ENCODE measurements around the gene KIF25.

Gene KIF25

GRCh38 chr6:168011291-168011690 lies 13.8 kb downstream of the KIF25 start:
- TF ChIP-seq, protein P1, sequence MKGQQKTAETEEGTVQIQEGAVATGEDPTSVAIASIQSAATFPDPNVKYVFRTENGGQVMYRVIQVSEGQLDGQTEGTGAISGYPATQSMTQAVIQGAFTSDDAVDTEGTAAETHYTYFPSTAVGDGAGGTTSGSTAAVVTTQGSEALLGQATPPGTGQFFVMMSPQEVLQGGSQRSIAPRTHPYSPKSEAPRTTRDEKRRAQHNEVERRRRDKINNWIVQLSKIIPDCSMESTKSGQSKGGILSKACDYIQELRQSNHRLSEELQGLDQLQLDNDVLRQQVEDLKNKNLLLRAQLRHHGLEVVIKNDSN (IDR thresholded peaks at IDR 0.05), result no peak
- TF ChIP-seq CREB1 (IDR thresholded peaks at IDR 0.05; ENCODE audit: low read depth) (no peak), TEAD4 (IDR thresholded peaks at IDR 0.05) (no peak), EGR1 (IDR thresholded peaks at IDR 0.05) (no peak), RAD21 (IDR thresholded peaks at IDR 0.05; ENCODE audit: low read depth) (no peak), TAF1 (IDR thresholded peaks at IDR 0.05; ENCODE audit: low read depth) (no peak), TCF12 (IDR thresholded peaks at IDR 0.05; ENCODE audit: low read depth) (no peak), MAX (IDR thresholded peaks at IDR 0.05) (no peak), ZBTB7A (IDR thresholded peaks at IDR 0.05; ENCODE audit: low read depth) (no peak), CEBPB (IDR thresholded peaks at IDR 0.05) (no peak), YY1 (IDR thresholded peaks at IDR 0.05; ENCODE audit: low read depth) (no peak), NFIC (IDR thresholded peaks at IDR 0.05) (no peak), REST (IDR thresholded peaks at IDR 0.05; ENCODE audit: low read depth) (no peak), EP300 (IDR thresholded peaks at IDR 0.05; ENCODE audit: borderline replicate concordance) (no peak), FOXM1 (IDR thresholded peaks at IDR 0.05; ENCODE audit: borderline replicate concordance, low read depth) (no peak)

GRCh38 chr6:168012431-168013249 lies 15.2 kb downstream of the KIF25 start:
- TF ChIP-seq REST (IDR thresholded peaks at IDR 0.05; ENCODE audit: low read depth) (no peak), FOXM1 (IDR thresholded peaks at IDR 0.05; ENCODE audit: borderline replicate concordance, low read depth) (no peak), CEBPB (IDR thresholded peaks at IDR 0.05) (no peak), YY1 (IDR thresholded peaks at IDR 0.05; ENCODE audit: low read depth) (no peak), EP300 (IDR thresholded peaks at IDR 0.05; ENCODE audit: borderline replicate concordance) (no peak), CREB1 (IDR thresholded peaks at IDR 0.05; ENCODE audit: low read depth) (no peak), TEAD4 (IDR thresholded peaks at IDR 0.05) (no peak), TAF1 (IDR thresholded peaks at IDR 0.05; ENCODE audit: low read depth) (no peak), MAX (IDR thresholded peaks at IDR 0.05) (no peak), NFIC (IDR thresholded peaks at IDR 0.05) (no peak), ZBTB7A (IDR thresholded peaks at IDR 0.05; ENCODE audit: low read depth) (no peak), EGR1 (IDR thresholded peaks at IDR 0.05) (no peak), TCF12 (IDR thresholded peaks at IDR 0.05; ENCODE audit: low read depth) (no peak), RAD21 (IDR thresholded peaks at IDR 0.05; ENCODE audit: low read depth) (no peak)
- TF ChIP-seq, protein P1 (IDR thresholded peaks at IDR 0.05), result no peak

GRCh38 chr6:168013250-168013915 lies 15.9 kb downstream of the KIF25 start:
- TF ChIP-seq TCF12 (IDR thresholded peaks at IDR 0.05; ENCODE audit: low read depth) (no peak), ZBTB7A (IDR thresholded peaks at IDR 0.05; ENCODE audit: low read depth) (no peak), RAD21 (IDR thresholded peaks at IDR 0.05; ENCODE audit: low read depth) (no peak), MAX (IDR thresholded peaks at IDR 0.05) (no peak), EGR1 (IDR thresholded peaks at IDR 0.05) (no peak), CEBPB (IDR thresholded peaks at IDR 0.05) (no peak), TAF1 (IDR thresholded peaks at IDR 0.05; ENCODE audit: low read depth) (no peak), REST (IDR thresholded peaks at IDR 0.05; ENCODE audit: low read depth) (no peak), CREB1 (IDR thresholded peaks at IDR 0.05; ENCODE audit: low read depth) (no peak), NFIC (IDR thresholded peaks at IDR 0.05) (no peak), FOXM1 (IDR thresholded peaks at IDR 0.05; ENCODE audit: borderline replicate concordance, low read depth) (no peak), EP300 (IDR thresholded peaks at IDR 0.05; ENCODE audit: borderline replicate concordance) (no peak), YY1 (IDR thresholded peaks at IDR 0.05; ENCODE audit: low read depth) (no peak), TEAD4 (IDR thresholded peaks at IDR 0.05) (no peak)
- TF ChIP-seq, protein P1 (IDR thresholded peaks at IDR 0.05), result no peak

Data from Ishikawa (cell line).